ENCODE results near the gene AKNA.

DNA sequence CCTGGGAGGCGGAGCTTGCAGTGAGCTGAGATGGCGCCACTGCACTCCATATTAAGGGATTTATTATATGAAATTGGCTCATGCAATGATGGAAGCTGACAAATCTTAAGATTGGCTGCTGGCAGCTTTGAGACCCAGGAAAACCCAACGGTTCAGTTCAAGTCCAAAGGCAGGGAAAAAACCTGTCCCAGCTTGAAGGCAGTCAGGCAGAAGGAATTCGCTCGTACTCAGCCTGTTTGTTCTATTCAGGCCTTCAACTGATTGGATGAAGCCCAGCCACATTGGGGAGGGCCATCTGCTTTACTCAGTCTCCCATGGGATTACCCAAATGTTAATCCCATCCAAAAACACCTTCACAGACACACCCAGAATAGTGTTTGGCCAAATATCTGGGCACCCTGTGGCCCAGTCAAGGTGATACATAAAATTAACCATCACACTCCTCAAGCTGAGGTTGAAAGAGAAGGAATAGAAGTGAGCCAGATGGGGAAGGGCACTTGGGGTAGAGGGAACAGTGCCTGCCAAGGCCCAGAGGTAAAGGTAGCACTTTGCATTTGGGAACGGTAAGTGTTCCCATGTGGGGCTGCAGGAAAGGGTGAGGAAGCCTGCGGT lies 73.4 kb downstream of the AKNA start:
- TF ChIP-seq, protein P1, sequence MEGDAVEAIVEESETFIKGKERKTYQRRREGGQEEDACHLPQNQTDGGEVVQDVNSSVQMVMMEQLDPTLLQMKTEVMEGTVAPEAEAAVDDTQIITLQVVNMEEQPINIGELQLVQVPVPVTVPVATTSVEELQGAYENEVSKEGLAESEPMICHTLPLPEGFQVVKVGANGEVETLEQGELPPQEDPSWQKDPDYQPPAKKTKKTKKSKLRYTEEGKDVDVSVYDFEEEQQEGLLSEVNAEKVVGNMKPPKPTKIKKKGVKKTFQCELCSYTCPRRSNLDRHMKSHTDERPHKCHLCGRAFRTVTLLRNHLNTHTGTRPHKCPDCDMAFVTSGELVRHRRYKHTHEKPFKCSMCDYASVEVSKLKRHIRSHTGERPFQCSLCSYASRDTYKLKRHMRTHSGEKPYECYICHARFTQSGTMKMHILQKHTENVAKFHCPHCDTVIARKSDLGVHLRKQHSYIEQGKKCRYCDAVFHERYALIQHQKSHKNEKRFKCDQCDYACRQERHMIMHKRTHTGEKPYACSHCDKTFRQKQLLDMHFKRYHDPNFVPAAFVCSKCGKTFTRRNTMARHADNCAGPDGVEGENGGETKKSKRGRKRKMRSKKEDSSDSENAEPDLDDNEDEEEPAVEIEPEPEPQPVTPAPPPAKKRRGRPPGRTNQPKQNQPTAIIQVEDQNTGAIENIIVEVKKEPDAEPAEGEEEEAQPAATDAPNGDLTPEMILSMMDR (IDR thresholded peaks at IDR 0.05; ENCODE audit: insufficient read depth, low read depth, low read length) = no peak
- TF ChIP-seq EZH2 (IDR thresholded peaks at IDR 0.05; ENCODE audit: insufficient read depth, low read length) = no peak
